A549 (cell line): ENCODE measurements around the gene DNAJC18. TPM values are rescaled to one million over a fixed set of nuclear protein-coding genes. Genes with fewer than 3 reads are reported as not detected.

Experiments used
- ATAC-seq, 2 experiments: fragments of 200-7000 bp in 1 of 2; fragments of >200 bp in 1 of 2; cut with Nextera tagmentation in 1 of 2; cut with Tn5 transposase in 1 of 2; 3 replicates each; pipeline versions ENCODE4 v1.8.0 to v1.9.1; 2018 to 2020; ENCODE audit warnings: mild to moderate bottlenecking in 1 of 2, moderate library complexity in 1 of 2
- CTCF ChIA-PET: fragments of 300-600 bp; sonication (Branson Sonifier 250); formaldehyde crosslinking; extraction: SDS; loops from one replicate; lab custom pipeline; 2021; ENCODE audit warnings: antibody characterized with exemption, inconsistent platforms; lab: Yijun Ruan, JAX
- POLR2A ChIA-PET: fragments of 350-600 bp; formaldehyde crosslinking; extraction: SDS; loops from one replicate; lab custom pipeline; 2021; ENCODE audit warnings: antibody characterized with exemption, inconsistent platforms; lab: Yijun Ruan, JAX
- DNase-seq, 2 experiments: peaks; one replicate each; pipeline versions ENCODE4 v3.0.0 to v3.0.0-alpha.2; 2011 to 2016; ENCODE audit warnings: low read depth in 1 of 2, low spot score in 1 of 2
- FAIRE-seq: peaks from 2 replicates; lab custom pipeline; 2011; peaks lifted over from hg19 to GRCh38; lab: Jason Lieb, UNC
- H3K27ac ChIP-seq, 2 experiments: fragments of >200 bp; sonication (Bioruptor Twin); formaldehyde crosslinking; 3 replicates each; pipeline ENCODE4 v1.5.1; 2016 to 2017
- H3K4me1 ChIP-seq: fragments of >200 bp; sonication (Bioruptor Twin); formaldehyde crosslinking; 3 replicates; pipeline ENCODE4 v1.6.1; 2016
- H3K4me2 ChIP-seq: fragments of >200 bp; sonication (Bioruptor Twin); formaldehyde crosslinking; 3 replicates; pipeline ENCODE4 v1.6.1; 2016
- H3K4me3 ChIP-seq: fragments of >200 bp; sonication (Bioruptor Twin); formaldehyde crosslinking; 3 replicates; pipeline ENCODE4 v1.5.1; 2016
- H3K9me3 ChIP-seq: fragments of >200 bp; sonication (Bioruptor Twin); formaldehyde crosslinking; 3 replicates; pipeline ENCODE4 v1.6.1; 2016
- BHLHE40 ChIP-seq: IDR thresholded peaks from 2 replicates; pipeline ENCODE4 v1.6.1; 2012; ENCODE audit warnings: low read depth, low read length, inconsistent platforms
- EHMT2 ChIP-seq: fragments of 200-600 bp; sonication (generic); IDR thresholded peaks from 2 replicates; pipeline ENCODE4 v1.6.1; 2016; ENCODE audit warnings: antibody characterized with exemption, low read depth, mild to moderate bottlenecking, moderate library complexity
- EP300 ChIP-seq, 2 experiments: fragments of >200 bp; sonication (Bioruptor Twin); formaldehyde crosslinking; IDR thresholded peaks; 2 replicates in 1 of 2; 3 replicates in 1 of 2; pipeline ENCODE4 v1.6.1; 2016 to 2017
- FOSB ChIP-seq: fragments of 250-450 bp; sonication (Bioruptor Pico); IDR thresholded peaks from 2 replicates; pipeline ENCODE4 v1.5.0; 2020; ENCODE audit warnings: mild to moderate bottlenecking, moderate library complexity
- FOXS1 ChIP-seq: fragments of 250-450 bp; sonication (Bioruptor Pico); IDR thresholded peaks from 2 replicates; pipeline ENCODE4 v1.5.0; 2020; ENCODE audit warnings: mild to moderate bottlenecking, moderate library complexity
- HDAC2 ChIP-seq: fragments of 200-600 bp; sonication (generic); IDR thresholded peaks from 2 replicates; pipeline ENCODE4 v1.6.1; 2016
- HMGXB4 ChIP-seq: fragments of 250-450 bp; sonication (Bioruptor Pico); IDR thresholded peaks from 2 replicates; pipeline ENCODE4 v1.5.0; 2021; ENCODE audit warnings: mild to moderate bottlenecking, moderate library complexity, borderline replicate concordance
- HOXB5 ChIP-seq: fragments of 250-450 bp; sonication (Bioruptor Pico); IDR thresholded peaks from 2 replicates; pipeline ENCODE4 v1.5.0; 2020; ENCODE audit warnings: mild to moderate bottlenecking, moderate library complexity
- JUNB ChIP-seq: fragments of >200 bp; sonication (Bioruptor Twin); formaldehyde crosslinking; IDR thresholded peaks from 2 replicates; pipeline ENCODE4 v1.6.1; 2016
- KDM5A ChIP-seq: fragments of 200-600 bp; sonication (generic); IDR thresholded peaks from 2 replicates; pipeline ENCODE4 v1.6.1; 2016; ENCODE audit warnings: antibody characterized with exemption, mild to moderate bottlenecking
- MAFK ChIP-seq: fragments of 450-650 bp; IDR thresholded peaks from 2 replicates; pipeline ENCODE4 v1.6.1; 2014; ENCODE audit not compliant: partially characterized antibody
- MAZ ChIP-seq: fragments of 150-350 bp; IDR thresholded peaks from 2 replicates; pipeline ENCODE4 v1.6.1; 2014; ENCODE audit warnings: antibody characterized with exemption, low read depth, low read length, borderline replicate concordance
- NFE2L2 ChIP-seq: fragments of 150-350 bp; conservative IDR thresholded peaks from 2 replicates; pipeline ENCODE4 v1.6.1; 2014; ENCODE audit warnings: low read length
- NPAS2 ChIP-seq: fragments of 250-450 bp; sonication (Bioruptor Pico); IDR thresholded peaks from 2 replicates; pipeline ENCODE4 v1.8.0; 2022; ENCODE audit warnings: mild to moderate bottlenecking, moderate library complexity, borderline replicate concordance
- NR3C1 ChIP-seq: fragments of >200 bp; sonication (Bioruptor Twin); formaldehyde crosslinking; IDR thresholded peaks from 3 replicates; pipeline ENCODE4 v1.6.1; 2017
- PHF8 ChIP-seq: fragments of 200-600 bp; sonication (generic); IDR thresholded peaks from 2 replicates; pipeline ENCODE4 v1.6.1; 2016; ENCODE audit warnings: low read depth, mild to moderate bottlenecking, antibody characterized with exemption, moderate library complexity, borderline replicate concordance
- POLR2AphosphoS2 ChIP-seq: conservative IDR thresholded peaks from 2 replicates; pipeline ENCODE4 v1.6.1; 2012; ENCODE audit warnings: low read length, improper control_type of control experiment, inconsistent platforms
- RCOR1 ChIP-seq: fragments of 150-350 bp; IDR thresholded peaks from 2 replicates; pipeline ENCODE4 v1.6.1; 2014; ENCODE audit warnings: antibody characterized with exemption, low read length, low read depth
- REST ChIP-seq: fragments of 200-600 bp; sonication (generic); IDR thresholded peaks from 2 replicates; pipeline ENCODE4 v1.6.1; 2016; ENCODE audit warnings: antibody characterized with exemption, mild to moderate bottlenecking, moderate library complexity
- SREBF2 ChIP-seq: fragments of 450-650 bp; IDR thresholded peaks from 2 replicates; pipeline ENCODE4 v1.6.1; 2014; ENCODE audit warnings: mild to moderate bottlenecking, moderate library complexity
- ZNF302 ChIP-seq: fragments of 250-450 bp; sonication (Bioruptor Pico); IDR thresholded peaks from 2 replicates; pipeline ENCODE4 v1.9.0; 2021; ENCODE audit warnings: inconsistent platforms, mild to moderate bottlenecking, moderate library complexity
- ZSCAN20 ChIP-seq: fragments of 250-450 bp; sonication (Bioruptor Pico); IDR thresholded peaks from 2 replicates; pipeline ENCODE4 v1.8.0; 2022; ENCODE audit warnings: mild to moderate bottlenecking, moderate library complexity
- WGBS: methylation state at CpG from one replicate; pipeline ENCODE4 v1.1.6; 2017; ENCODE audit errors: missing lambda C conversion rate; 5-methylcytosine and 5-hydroxymethylcytosine counted together
- polyA plus RNA-seq, 4 experiments: library from polyadenylated mRNA; depleted of rRNA in 3 of 4; stranded (reverse); fragments of >200 nt; fragmentation: RNase III in 1 of 4; extraction: RNeasy Plus Mini Kit Qiagen cat#74134 plus additional on column Dnase treatment in 1 of 4; gene quantifications; 2 replicates in 3 of 4; 3 replicates in 1 of 4; pipeline ENCODE4 v1.2.3, GENCODE V29; 2011 to 2017
- TF ChIP-seq, protein P1 (sequence below): fragments of 150-350 bp; IDR thresholded peaks from 2 replicates; pipeline ENCODE4 v1.6.1; 2014; ENCODE audit warnings: low read depth, mild to moderate bottlenecking, low read length
- TF ChIP-seq, protein P2 (sequence below): fragments of >200 bp; sonication (Bioruptor Twin); formaldehyde crosslinking; IDR thresholded peaks from 3 replicates; pipeline ENCODE4 v1.6.1; 2016

The DNAJC18 gene
- polyA plus RNA-seq, 2 of the 4 experiments (the other 2 are of a cell fraction): 5.3 TPM

DNA sequence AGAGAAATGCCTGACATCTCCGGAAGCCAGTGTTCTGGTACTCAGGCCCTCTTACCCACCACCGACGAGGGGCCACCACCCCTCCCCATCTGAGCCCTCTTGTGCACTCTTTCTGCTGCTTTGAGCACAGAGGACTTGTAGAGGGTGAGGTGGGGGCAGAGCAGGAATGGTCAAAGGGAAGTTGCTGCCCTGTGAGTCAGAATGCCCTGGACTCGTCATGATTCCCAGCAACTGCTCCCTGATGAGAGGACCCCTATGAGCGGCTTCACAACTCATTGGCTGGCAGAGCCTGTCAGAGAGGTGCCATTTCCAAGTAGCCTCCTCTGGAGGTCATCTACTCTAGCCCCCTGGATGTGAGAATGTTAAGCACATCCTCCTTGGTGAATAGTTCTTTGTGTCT, 22.4 kb upstream of the DNAJC18 start (continued):
- TF ChIP-seq, protein P1, sequence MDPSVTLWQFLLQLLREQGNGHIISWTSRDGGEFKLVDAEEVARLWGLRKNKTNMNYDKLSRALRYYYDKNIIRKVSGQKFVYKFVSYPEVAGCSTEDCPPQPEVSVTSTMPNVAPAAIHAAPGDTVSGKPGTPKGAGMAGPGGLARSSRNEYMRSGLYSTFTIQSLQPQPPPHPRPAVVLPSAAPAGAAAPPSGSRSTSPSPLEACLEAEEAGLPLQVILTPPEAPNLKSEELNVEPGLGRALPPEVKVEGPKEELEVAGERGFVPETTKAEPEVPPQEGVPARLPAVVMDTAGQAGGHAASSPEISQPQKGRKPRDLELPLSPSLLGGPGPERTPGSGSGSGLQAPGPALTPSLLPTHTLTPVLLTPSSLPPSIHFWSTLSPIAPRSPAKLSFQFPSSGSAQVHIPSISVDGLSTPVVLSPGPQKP: no peak
- TF ChIP-seq MAFK: no peak

DNA sequence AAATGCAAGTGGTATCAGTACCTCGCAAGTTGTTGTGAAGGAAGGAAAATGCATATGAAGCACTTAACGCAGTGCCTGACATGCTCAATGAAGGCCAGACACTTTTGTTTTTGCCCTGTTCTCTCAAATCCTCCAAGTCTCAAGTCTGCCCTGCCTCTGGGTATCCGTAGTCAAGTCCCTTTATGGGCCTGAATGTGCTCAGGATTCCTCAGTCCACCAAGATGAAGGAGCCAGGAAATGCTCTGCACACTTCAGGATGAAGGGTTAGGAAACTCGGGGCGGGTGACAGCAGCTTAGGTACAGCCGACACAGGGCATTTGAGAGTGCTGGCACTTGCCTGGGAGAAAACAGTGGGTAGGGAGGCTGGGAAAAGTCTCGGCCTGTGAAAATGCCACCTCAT, 21.9 kb upstream of the DNAJC18 start:
- Histone ChIP-seq H3K27ac (no peak overlapping the region), H3K4me2 (no peak overlapping the region), H3K9me3 (no peaks in the 10 kb centered on the region), H3K4me3 (no peak overlapping the region), H3K4me1 (no peaks in the 10 kb centered on the region)
- ChIA-PET CTCF (interaction anchor here (1.0 kb wide), 1 partner anchor 15 kb away, joined by 3 read pairs; no protein-coding TSS in a partner anchor), POLR2A (no interaction called here)
- WGBS: 87% methylated on average over 7 of the region's 7 CpGs
- no peak for ATAC-seq
- no peak for DNase-seq
- TF ChIP-seq JUNB: no peak
- no peak for TF ChIP-seq NR3C1
- no peak for TF ChIP-seq HMGXB4
- TF ChIP-seq NFE2L2: no peak
- no peak for TF ChIP-seq EHMT2
- no peak for FAIRE-seq

GRCh38 chr5:139460455-139460854, 21.1 kb upstream of the DNAJC18 start:
- Histone ChIP-seq H3K4me2 (no peak overlapping the region), H3K4me1 (no peaks in the 10 kb centered on the region)
- TF ChIP-seq MAZ: no peak
- no peak for TF ChIP-seq POLR2AphosphoS2
- TF ChIP-seq FOSB (CRISPR knock-in tag): no peak
- TF ChIP-seq BHLHE40: no peak
- no peak for TF ChIP-seq HDAC2
- TF ChIP-seq, all 56 proteins: peak for 0
- ChIA-PET POLR2A (no interaction called here), CTCF (no interaction called here)
- H3K4me3 ChIP-seq: no peak overlapping the region
- FAIRE-seq (no peak), ATAC-seq (no peak), DNase-seq (no peak)
- no peak overlapping the region for H3K27ac ChIP-seq
- 60% methylated on average over 1 of the region's 1 CpG for WGBS
- H3K9me3 ChIP-seq: no peaks in the 10 kb centered on the region

GRCh38 chr5:139459451-139459934, 20.2 kb upstream of the DNAJC18 start:
- no peak overlapping the region for H3K4me3 ChIP-seq
- no peak overlapping the region for H3K4me2 ChIP-seq
- H3K4me1 ChIP-seq: no peaks in the 10 kb centered on the region
- H3K9me3 ChIP-seq: no peaks in the 10 kb centered on the region
- ChIA-PET CTCF (no interaction called here), POLR2A (no interaction called here)
- WGBS: 72% methylated on average over 8 of the region's 8 CpGs
- DNase-seq: no peak
- no peak overlapping the region for H3K27ac ChIP-seq
- no peak for ATAC-seq
- no peak for FAIRE-seq
- TF ChIP-seq FOXS1 (CRISPR knock-in tag) (no peak), EP300 (IDR thresholded peaks at IDR 0.05) (no peak), KDM5A (no peak), SREBF2 (no peak), ZNF302 (CRISPR knock-in tag) (no peak), BHLHE40 (no peak), MAZ (no peak), JUNB (no peak), REST (no peak), NPAS2 (CRISPR knock-in tag) (no peak), MAFK (no peak), HOXB5 (CRISPR knock-in tag) (no peak), PHF8 (no peak), RCOR1 (no peak), ZSCAN20 (CRISPR knock-in tag) (no peak)
- TF ChIP-seq, protein P1: no peak
- TF ChIP-seq, protein P2, sequence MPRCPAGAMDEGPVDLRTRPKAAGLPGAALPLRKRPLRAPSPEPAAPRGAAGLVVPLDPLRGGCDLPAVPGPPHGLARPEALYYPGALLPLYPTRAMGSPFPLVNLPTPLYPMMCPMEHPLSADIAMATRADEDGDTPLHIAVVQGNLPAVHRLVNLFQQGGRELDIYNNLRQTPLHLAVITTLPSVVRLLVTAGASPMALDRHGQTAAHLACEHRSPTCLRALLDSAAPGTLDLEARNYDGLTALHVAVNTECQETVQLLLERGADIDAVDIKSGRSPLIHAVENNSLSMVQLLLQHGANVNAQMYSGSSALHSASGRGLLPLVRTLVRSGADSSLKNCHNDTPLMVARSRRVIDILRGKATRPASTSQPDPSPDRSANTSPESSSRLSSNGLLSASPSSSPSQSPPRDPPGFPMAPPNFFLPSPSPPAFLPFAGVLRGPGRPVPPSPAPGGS: no peak
